H1 (cell line): Measurements from ENCODE around the gene APOBEC3C. TPM values are rescaled to one million over a fixed set of nuclear protein-coding genes. Genes with fewer than 3 reads are reported as not detected.

Source experiments
- CTCF ChIA-PET: fragments of 300-600 bp; sonication (Branson Sonifier 250); formaldehyde crosslinking; loops from one replicate; lab custom pipeline; 2021; ENCODE audit not compliant: partially characterized antibody; lab: Charles Lee
- POLR2A ChIA-PET: fragments of 300-600 bp; sonication (Branson Sonifier 250); formaldehyde crosslinking; loops from one replicate; lab custom pipeline; 2021; ENCODE audit warnings: inconsistent platforms; ENCODE audit not compliant: partially characterized antibody; lab: Charles Lee
- DNase-seq, 2 experiments: peaks; one replicate each; pipeline versions ENCODE4 v3.0.0 to v3.0.0-alpha.2; 2010 to 2022; ENCODE audit warnings: low spot score in 2 of 2, low read depth in 1 of 2, mixed read lengths in 1 of 2
- FAIRE-seq: peaks from 2 replicates; lab custom pipeline; 2011; peaks lifted over from hg19 to GRCh38; lab: Jason Lieb, UNC
- H2AFZ ChIP-seq: 2 replicates; pipeline ENCODE4 v1.8.1; 2012; ENCODE audit warnings: low read length, inconsistent platforms
- H2AK5ac ChIP-seq: 2 replicates; pipeline ENCODE4 v1.6.1; 2013; ENCODE audit warnings: low read depth, low read length
- H2BK120ac ChIP-seq: replicated peaks from 2 replicates; pipeline ENCODE3; 2013; ENCODE audit warnings: low read depth, low read length, inconsistent platforms
- H2BK12ac ChIP-seq: 2 replicates; pipeline ENCODE4 v1.6.1; 2013; ENCODE audit warnings: low read depth, low read length
- H2BK15ac ChIP-seq: 2 replicates; pipeline ENCODE4 v1.6.1; 2013; ENCODE audit warnings: low read length
- H2BK20ac ChIP-seq: 2 replicates; pipeline ENCODE4 v1.6.1; 2013; ENCODE audit warnings: low read length
- H2BK5ac ChIP-seq: 2 replicates; pipeline ENCODE4 v1.6.1; 2013; ENCODE audit warnings: low read depth, low read length
- H3K14ac ChIP-seq: 2 replicates; pipeline ENCODE4 v1.6.1; 2013; ENCODE audit warnings: inconsistent platforms; ENCODE audit not compliant: insufficient read length
- H3K18ac ChIP-seq: 2 replicates; pipeline ENCODE4 v1.6.1; 2013; ENCODE audit warnings: low read length; ENCODE audit errors: extremely low read depth
- H3K23ac ChIP-seq: 2 replicates; pipeline ENCODE4 v1.6.1; 2013; ENCODE audit warnings: inconsistent platforms; ENCODE audit not compliant: insufficient read length
- H3K23me2 ChIP-seq: 2 replicates; pipeline ENCODE4 v1.6.1; 2013; ENCODE audit warnings: low read depth, low read length
- H3K27ac ChIP-seq: 2 replicates; pipeline ENCODE4 v1.6.1; 2011; ENCODE audit warnings: low read depth, low read length, inconsistent platforms
- H3K27me3 ChIP-seq, 4 experiments: replicated peaks in 1 of 4; 1 replicate in 1 of 4; 2 replicates in 3 of 4; pipeline versions ENCODE4 v1.6.1 to v1.8.1; 2011 to 2013; ENCODE audit warnings: low read length in 3 of 4, mild to moderate bottlenecking in 3 of 4, inconsistent platforms in 2 of 4, mixed read lengths in 2 of 4, moderate library complexity in 1 of 4; ENCODE audit not compliant: control insufficient read depth in 3 of 4, insufficient read depth in 3 of 4; ENCODE audit errors: extremely low read depth in 1 of 4
- H3K36me3 ChIP-seq, 4 experiments: 2 replicates each; pipeline versions ENCODE4 v1.6.1 to v1.8.1; 2011 to 2013; ENCODE audit warnings: mild to moderate bottlenecking in 4 of 4, low read length in 3 of 4, moderate library complexity in 2 of 4, control low read depth in 1 of 4, inconsistent platforms in 1 of 4; ENCODE audit not compliant: insufficient read depth in 4 of 4, control insufficient read depth in 2 of 4
- H3K4ac ChIP-seq: replicated peaks from 2 replicates; pipeline ENCODE3; 2013; ENCODE audit warnings: low read length, low read depth, mixed read lengths, inconsistent platforms; ENCODE audit not compliant: insufficient read length
- H3K4me1 ChIP-seq, 4 experiments: replicated peaks in 1 of 4; 1 replicate in 1 of 4; 2 replicates in 3 of 4; pipeline versions ENCODE4 v1.6.1 to v1.8.1; 2011 to 2013; ENCODE audit warnings: low read length in 3 of 4, inconsistent platforms in 2 of 4, mixed read lengths in 1 of 4; ENCODE audit not compliant: insufficient read depth in 4 of 4, control insufficient read depth in 3 of 4
- H3K4me2 ChIP-seq, 2 experiments: 2 replicates each; pipeline versions ENCODE4 v1.6.1 to v1.8.1; 2011 to 2013; ENCODE audit warnings: low read depth in 2 of 2, low read length in 2 of 2, control low read depth in 1 of 2, inconsistent platforms in 1 of 2, mild to moderate bottlenecking in 1 of 2; ENCODE audit not compliant: insufficient read depth in 1 of 2
- H3K4me3 ChIP-seq, 4 experiments: fragments of 200-600, 300-600 bp in 1 of 4; sonication (generic), shearing (Covaris generic), sonication (Bioruptor Twin) in 1 of 4; 2 replicates each; pipeline versions ENCODE4 v1.5.1 to v1.8.1; 2011 to 2016; ENCODE audit warnings: low read length in 4 of 4, low read depth in 3 of 4, control low read depth in 2 of 4, inconsistent platforms in 2 of 4, mild to moderate bottlenecking in 2 of 4, mixed read lengths in 1 of 4, moderate library complexity in 1 of 4; ENCODE audit not compliant: insufficient read depth in 2 of 4; ENCODE audit errors: extremely low read depth in 1 of 4
- H3K56ac ChIP-seq: replicated peaks from 2 replicates; pipeline ENCODE3; 2013; ENCODE audit warnings: low read depth, mild to moderate bottlenecking, mixed read lengths, low read length, inconsistent platforms; ENCODE audit not compliant: insufficient read length
- H3K79me1 ChIP-seq: 2 replicates; pipeline ENCODE4 v1.6.1; 2013; ENCODE audit warnings: low read depth, low read length, control low read depth
- H3K79me2 ChIP-seq, 2 experiments: 2 replicates each; pipeline versions ENCODE4 v1.6.1 to v1.8.1; 2012 to 2013; ENCODE audit warnings: low read length in 2 of 2, mild to moderate bottlenecking in 2 of 2, inconsistent platforms in 1 of 2; ENCODE audit not compliant: insufficient read depth in 2 of 2, control insufficient read depth in 1 of 2
- H3K9ac ChIP-seq, 4 experiments: replicated peaks in 1 of 4; 1 replicate in 1 of 4; 2 replicates in 3 of 4; pipeline versions ENCODE4 v1.6.1 to v1.8.1; 2011 to 2013; ENCODE audit warnings: low read depth in 3 of 4, low read length in 3 of 4, control low read depth in 2 of 4, mild to moderate bottlenecking in 2 of 4, moderate library complexity in 2 of 4, inconsistent platforms in 1 of 4; ENCODE audit errors: extremely low read depth in 1 of 4
- H3K9me3 ChIP-seq, 2 experiments: 2 replicates each; pipeline versions ENCODE4 v1.6.1 to v1.8.1; 2012 to 2013; ENCODE audit warnings: mild to moderate bottlenecking in 2 of 2, moderate library complexity in 2 of 2, control low read depth in 1 of 2, inconsistent platforms in 1 of 2, low read depth in 1 of 2, low read length in 1 of 2, mixed read lengths in 1 of 2; ENCODE audit not compliant: insufficient read depth in 2 of 2
- H4K20me1 ChIP-seq, 2 experiments: replicated peaks in 1 of 2; 2 replicates each; pipeline versions ENCODE3 to v1.8.1; 2011 to 2013; ENCODE audit warnings: inconsistent platforms in 2 of 2, low read length in 2 of 2, mild to moderate bottlenecking in 1 of 2; ENCODE audit not compliant: insufficient read depth in 2 of 2, control insufficient read depth in 1 of 2
- H4K5ac ChIP-seq: 2 replicates; pipeline ENCODE4 v1.6.1; 2013; ENCODE audit warnings: low read length, low read depth, mixed read lengths, inconsistent platforms; ENCODE audit not compliant: insufficient read length
- H4K8ac ChIP-seq: 2 replicates; pipeline ENCODE4 v1.8.0; 2013; ENCODE audit warnings: mild to moderate bottlenecking, moderate library complexity, low read length, inconsistent platforms; ENCODE audit not compliant: insufficient read depth; ENCODE audit errors: extremely low read depth
- H4K91ac ChIP-seq: replicated peaks from 2 replicates; pipeline ENCODE3; 2013; ENCODE audit warnings: low read length, mixed read lengths, inconsistent platforms; ENCODE audit not compliant: insufficient read length
- BRCA1 ChIP-seq: IDR thresholded peaks from 2 replicates; pipeline ENCODE4 v1.6.1; 2012; ENCODE audit warnings: low read depth, low read length, improper control_type of control experiment
- CBX5 ChIP-seq: fragments of 300-800, 300-1000 bp; sonication (generic); IDR thresholded peaks from 2 replicates; pipeline ENCODE4 v1.7.1; 2016; ENCODE audit warnings: antibody characterized with exemption, low read length, low read depth
- CHD1 ChIP-seq: IDR thresholded peaks from 2 replicates; pipeline ENCODE4 v1.6.1; 2012; ENCODE audit warnings: low read depth, low read length, improper control_type of control experiment
- CHD2 ChIP-seq: IDR thresholded peaks from 2 replicates; pipeline ENCODE4 v1.6.1; 2012; ENCODE audit warnings: low read length, improper control_type of control experiment
- GABPA ChIP-seq: IDR thresholded peaks from 2 replicates; pipeline ENCODE4 v1.6.1; 2011; ENCODE audit warnings: mild to moderate bottlenecking, low read length, moderate library complexity, borderline replicate concordance; ENCODE audit not compliant: insufficient read depth
- POU5F1 ChIP-seq: IDR thresholded peaks from 2 replicates; pipeline ENCODE4 v1.6.1; 2011; ENCODE audit warnings: low read depth, mild to moderate bottlenecking, low read length, moderate library complexity
- RAD21 ChIP-seq, 2 experiments: IDR thresholded peaks in 1 of 2; conservative IDR thresholded peaks in 1 of 2; 2 replicates each; pipeline ENCODE4 v1.6.1; 2011; ENCODE audit warnings: low read depth in 2 of 2, low read length in 2 of 2, improper control_type of control experiment in 1 of 2, inconsistent platforms in 1 of 2, mild to moderate bottlenecking in 1 of 2, moderate library complexity in 1 of 2
- RNF2 ChIP-seq: fragments of 200-900, 300-1000 bp; sonication (generic); IDR thresholded peaks from 2 replicates; pipeline ENCODE4 v1.7.1; 2016; ENCODE audit warnings: borderline replicate concordance, low read depth, mild to moderate bottlenecking, antibody characterized with exemption, low read length; ENCODE audit not compliant: poor library complexity, severe bottlenecking; ENCODE audit errors: missing control alignments
- TBP ChIP-seq: IDR thresholded peaks from 2 replicates; pipeline ENCODE4 v1.6.1; 2011; ENCODE audit warnings: low read depth, low read length, improper control_type of control experiment
- TEAD4 ChIP-seq: IDR thresholded peaks from 2 replicates; pipeline ENCODE4 v1.6.1; 2012; ENCODE audit warnings: low read depth, low read length, inconsistent platforms, mixed read lengths
- YY1 ChIP-seq: IDR thresholded peaks from 2 replicates; pipeline ENCODE4 v1.6.1; 2011; ENCODE audit warnings: low read depth, mild to moderate bottlenecking, low read length
- WGBS, 2 experiments: shearing (Covaris generic) in 1 of 2; methylation state at CpG; one replicate each; pipeline versions ENCODE4 v1.1.6 to v1.1.7; 2013 to 2015; ENCODE audit warnings: low lambda C conversion rate in 2 of 2, mixed read lengths in 2 of 2, inconsistent platforms in 1 of 2, low coverage in 1 of 2, missing lambda C conversion rate in 1 of 2; ENCODE audit not compliant: insufficient replicate concordance in 2 of 2, insufficient coverage in 1 of 2, insufficient read length in 1 of 2; ENCODE audit errors: extremely low coverage in 1 of 2, missing lambda C conversion rate in 1 of 2; 5-methylcytosine and 5-hydroxymethylcytosine counted together
- polyA plus RNA-seq, 7 experiments: library from polyadenylated mRNA; depleted of rRNA in 3 of 7; stranded (reverse) in 5 of 7; unstranded in 2 of 7; fragments of >200 nt in 5 of 7; fragments of 200-250 nt in 2 of 7; gene quantifications; 1 replicate in 5 of 7; 2 replicates in 1 of 7; 4 replicates in 1 of 7; pipeline versions ENCODE4 v1.2.1 to v1.2.3, GENCODE V29; 2011 to 2013; ENCODE audit warnings: missing spikeins in 2 of 7, mixed read lengths in 2 of 7
- total RNA-seq: library from RNA; stranded (reverse); fragmentation: NEBNext Ultra II Directional; extraction: Animal tissue kit (Norgen Biotek cat#: 25700); gene quantifications from 2 replicates; pipeline ENCODE4 v1.2.1, GENCODE V29; 2021
- TF ChIP-seq, protein P1 (sequence below): IDR thresholded peaks from 2 replicates; pipeline ENCODE4 v1.6.1; 2012; ENCODE audit warnings: inconsistent platforms

The APOBEC3C gene
- total and polyA plus RNA-seq, 2 of the 8 experiments (the other 6 are each of a cell fraction or from before 2014, with no cell fraction given), result 20.3 to 23.3 TPM

DNA sequence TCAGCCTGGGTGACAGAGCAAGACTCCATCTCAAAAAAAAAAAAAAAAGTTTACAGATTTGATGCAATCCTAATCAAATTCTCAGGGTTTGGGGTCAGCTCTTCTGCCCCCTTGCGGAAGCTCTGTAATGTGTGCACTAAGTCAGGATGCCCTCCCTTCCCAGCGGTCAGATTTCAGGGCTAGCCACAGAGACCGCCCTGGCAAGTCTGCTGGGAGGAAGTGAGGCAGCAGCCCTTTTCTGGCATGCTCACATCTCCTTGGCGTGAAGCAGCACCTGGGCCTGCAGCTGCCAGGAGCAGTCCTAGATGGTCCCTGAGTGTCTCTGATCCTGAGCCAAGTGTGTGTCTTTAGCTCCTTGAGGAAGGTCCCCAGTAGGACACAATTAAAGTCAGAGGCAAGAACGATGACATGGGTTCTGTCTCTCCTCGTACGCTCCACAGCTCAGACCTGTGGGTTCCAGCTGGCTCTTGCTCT, 10.9 kb upstream of the APOBEC3C start:
- no peak overlapping the region for H3K4me2 ChIP-seq
- TF ChIP-seq CBX5 (no peak), RAD21 (IDR thresholded peaks at IDR 0.05 in 1 of 2, conservative IDR thresholded peaks at IDR 0.05 in 1 of 2; ENCODE audit: low read depth in 2 of 2, low read length in 2 of 2) (peak; percentile 58 to 76), CHD1 (no peak), CHD2 (no peak), POU5F1 (no peak), BRCA1 (no peak), RNF2 (no peak), GABPA (no peak), TBP (0 out of 2 replicates have a peak, but pooled peaks have one; percentile 27), YY1 (no peak), TEAD4 (peak; percentile 48; the same call in 1 of the 2 replicates)
- TF ChIP-seq, protein P1, sequence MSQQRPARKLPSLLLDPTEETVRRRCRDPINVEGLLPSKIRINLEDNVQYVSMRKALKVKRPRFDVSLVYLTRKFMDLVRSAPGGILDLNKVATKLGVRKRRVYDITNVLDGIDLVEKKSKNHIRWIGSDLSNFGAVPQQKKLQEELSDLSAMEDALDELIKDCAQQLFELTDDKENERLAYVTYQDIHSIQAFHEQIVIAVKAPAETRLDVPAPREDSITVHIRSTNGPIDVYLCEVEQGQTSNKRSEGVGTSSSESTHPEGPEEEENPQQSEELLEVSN, result peak; percentile 54

More for the DNA sequence above, 10.9 kb upstream of the APOBEC3C start:
- Histone ChIP-seq H2AK5ac (no peak overlapping the region), H3K27ac (no peak overlapping the region), H4K5ac (peak overlapping the region; percentile 27), H3K18ac (peak overlapping the region; percentile 99), H3K56ac (no peak overlapping the region), H3K4me1 (peaks cover 0 to 9% (median 2%) of the 10 kb centered on the region in 4 experiments; a peak in 3 of 7 replicates), H3K4me3 (no peak overlapping the region), H2BK120ac (peak overlapping the region; percentile 35), H3K27me3 (no peaks in the 10 kb centered on the region; a peak in 2 of 7 replicates), H3K14ac (no peak overlapping the region), H2BK5ac (peak overlapping the region; percentile 4; the same call in 1 of the 2 replicates), H4K20me1 (no peaks in the 10 kb centered on the region), H4K8ac (peak overlapping the region; percentile 66; the same call in 1 of the 2 replicates), H3K23ac (no peak overlapping the region), H3K23me2 (no peaks in the 10 kb centered on the region), H2BK15ac (0 out of 2 replicates have a peak overlapping the region, but pooled peaks have one; percentile 10), H3K9me3 (no peaks in the 10 kb centered on the region), H3K79me1 (no peaks in the 10 kb centered on the region), H2BK20ac (peak overlapping the region; percentile 2; the same call in 1 of the 2 replicates), H3K4ac (no peak overlapping the region), H4K91ac (peak overlapping the region; percentile 67), H3K79me2 (no peaks in the 10 kb centered on the region), H2AFZ (peak overlapping the region; percentile 99), H3K36me3 (no peaks in the 10 kb centered on the region), H2BK12ac (peak overlapping the region; percentile 89; the same call in 1 of the 2 replicates), H3K9ac (no peak overlapping the region)
- DNase-seq (peak in 1 of 2 experiments; percentile 77), FAIRE-seq (peak; percentile 88)
- WGBS, 2 experiments, result 38% methylated on average over 7 of the region's 7 CpGs; no CpG with 5 or more reads in 1 of the 2 experiments
- CTCF ChIA-PET, result interaction anchor here (0.7 to 6.5 kb wide), 45 partner anchors 9 to 303 kb away, joined by 3 to 51 read pairs (median 4); partner anchors contain the start of gene APOBEC3B
- POLR2A ChIA-PET, result interaction anchor here (0.6 to 3.2 kb wide), 7 partner anchors 9 to 316 kb away, joined by 3 to 12 read pairs (median 4); partner anchors contain the start of genes APOBEC3C and RPL3
